IPS DF 19.7 (cell line): ENCODE measurements around the gene GALNT4.

ENCODE experiments used
- DNase-seq: peaks from one replicate; pipeline ENCODE4 v3.0.0-alpha.2; 2013; ENCODE audit warnings: low read depth, low spot score

GALNT4 gene

DNA sequence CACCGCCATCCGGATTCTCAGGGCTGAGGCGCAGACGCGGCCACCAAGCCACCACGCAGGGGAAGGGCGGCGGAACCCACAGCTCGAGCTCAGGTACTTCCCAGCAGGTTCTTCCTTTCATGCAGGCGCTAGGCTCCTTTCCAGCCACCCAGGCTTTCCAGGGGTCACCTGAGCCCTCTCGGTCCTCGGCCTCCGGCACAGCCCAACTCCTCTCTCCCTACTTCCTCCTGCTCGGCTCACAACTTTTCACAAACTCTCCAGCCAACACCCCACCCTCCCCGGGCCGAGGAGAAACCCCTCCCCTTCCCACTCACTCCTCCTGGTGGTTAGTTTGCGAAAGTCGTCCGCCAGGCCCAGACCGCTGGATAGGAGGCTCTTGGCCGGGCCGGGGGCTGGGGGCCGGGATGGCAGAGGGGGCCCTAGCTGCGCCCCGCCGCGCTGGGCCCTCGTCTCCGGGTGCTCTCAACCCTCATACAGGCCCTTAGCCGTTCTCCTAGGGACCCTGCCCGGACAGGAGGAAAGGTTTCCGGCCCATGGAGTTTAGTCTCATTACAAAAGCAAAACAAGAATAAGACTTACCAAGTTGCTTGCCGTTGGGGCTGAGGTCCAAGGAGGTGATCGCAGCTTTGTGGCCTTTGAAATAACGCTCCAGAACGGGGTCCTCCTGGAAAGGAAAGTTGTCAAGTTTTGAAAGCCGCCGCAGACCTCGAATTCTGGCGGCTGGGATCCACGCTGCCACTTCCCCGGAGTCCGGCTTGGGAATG is at the start of gene GALNT4:
Gene GALNT4, minus strand, starts transcription at position 256 of the 764 bp plus-strand sequence. Its CDS starts 247 bp downstream, at position 9.
- no peak for DNase-seq

DNA sequence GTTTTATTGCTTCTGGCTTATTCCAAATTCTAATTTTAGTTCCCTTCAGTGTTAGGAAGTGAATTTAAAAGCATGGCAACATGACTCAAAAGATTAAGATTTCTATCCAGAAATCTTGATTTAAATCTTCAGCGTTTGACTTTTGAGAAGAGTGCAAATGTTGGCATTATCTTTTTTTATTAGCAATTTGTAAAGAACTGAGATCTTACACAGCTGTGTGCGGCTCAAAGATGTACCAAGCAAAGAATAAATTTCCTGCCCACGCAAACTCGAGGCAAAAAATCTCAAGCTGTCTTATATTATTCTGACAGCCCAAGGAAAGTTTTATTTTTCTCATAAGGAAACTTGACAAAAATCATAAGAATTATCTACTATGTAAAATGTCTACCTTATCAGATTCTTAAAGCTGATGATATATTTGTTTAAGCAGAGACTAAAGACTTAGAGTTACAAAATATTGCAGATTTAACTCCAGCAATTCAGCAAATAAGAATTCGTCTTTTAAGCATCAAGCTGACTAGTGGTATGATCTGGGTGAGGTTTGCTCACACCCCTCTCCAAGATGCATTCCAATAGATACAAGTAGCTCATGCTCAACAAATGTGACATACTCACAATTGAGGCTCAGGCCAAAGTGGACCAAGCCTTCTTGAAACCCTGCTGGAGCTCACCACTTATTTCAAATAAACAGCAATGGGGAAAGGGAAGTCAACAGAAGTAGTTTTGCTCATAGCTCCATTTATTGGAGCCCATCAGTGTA is 48.6 kb upstream of the GALNT4 start:
- no peak for DNase-seq

DNA sequence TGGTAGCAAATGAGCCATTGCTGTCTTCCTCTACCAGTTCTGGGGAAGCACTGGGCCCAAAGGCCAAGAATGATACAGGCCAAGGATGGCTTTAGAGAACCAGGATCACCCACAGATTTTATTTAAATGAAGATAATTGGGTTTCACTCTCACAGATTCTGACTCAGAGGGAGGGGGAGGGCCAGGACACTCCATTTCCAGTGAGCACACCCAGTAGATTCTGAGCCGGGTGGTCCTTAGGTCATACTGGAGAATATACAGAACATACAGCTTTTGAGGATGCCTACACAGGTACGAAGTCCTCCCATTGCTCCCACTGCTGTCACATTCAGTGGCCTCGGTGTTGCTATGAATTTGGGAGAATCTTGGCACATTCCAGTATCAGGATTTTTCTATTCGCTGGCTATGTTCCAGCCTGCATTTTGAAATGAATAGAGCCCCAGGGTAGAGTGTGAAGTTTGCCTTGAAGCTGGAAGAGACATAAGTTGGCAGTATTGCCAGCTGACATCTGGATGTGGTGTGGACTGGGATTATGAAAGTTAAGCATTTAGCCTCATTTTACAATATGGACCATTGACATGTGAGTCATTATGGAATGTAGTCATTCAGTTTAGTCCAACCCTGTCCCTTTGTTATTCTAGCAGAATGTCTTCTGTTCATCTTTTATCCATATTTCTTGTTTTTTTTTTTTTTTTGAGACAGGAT is 47.0 kb upstream of the GALNT4 start:
- no peak for DNase-seq

GRCh38 chr12:89568484-89568883 is 43.9 kb upstream of the GALNT4 start:
- no peak for DNase-seq

- DNase-seq: no peak
Observed at GRCh38 chr12:89567691-89568239, 43.2 kb upstream of the GALNT4 start.

- no peak for DNase-seq
Observed at GRCh38 chr12:89566615-89567014, 42.0 kb upstream of the GALNT4 start.

- no peak for DNase-seq
Observed at GRCh38 chr12:89565002-89565401, 40.4 kb upstream of the GALNT4 start.

DNA sequence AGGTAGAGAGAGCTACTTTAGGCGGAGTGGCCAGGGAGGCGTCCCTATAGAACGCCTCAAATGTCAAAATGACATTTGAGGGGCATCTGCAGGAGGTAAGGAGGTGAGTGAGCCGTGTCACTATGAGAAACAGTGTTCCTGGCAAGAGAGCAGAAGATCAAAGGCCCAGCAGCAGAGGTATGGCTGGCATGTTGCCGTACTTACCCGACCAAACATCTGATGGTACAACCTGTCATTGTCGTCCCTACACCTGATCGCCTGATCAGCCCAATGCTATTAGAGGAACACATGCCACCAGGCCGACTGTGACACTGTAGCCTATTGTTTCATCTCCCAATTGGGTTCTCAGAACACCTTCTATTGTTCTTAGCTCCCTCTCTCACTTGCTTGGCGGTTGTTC is 35.2 kb upstream of the GALNT4 start:
- DNase-seq: no peak

DNA sequence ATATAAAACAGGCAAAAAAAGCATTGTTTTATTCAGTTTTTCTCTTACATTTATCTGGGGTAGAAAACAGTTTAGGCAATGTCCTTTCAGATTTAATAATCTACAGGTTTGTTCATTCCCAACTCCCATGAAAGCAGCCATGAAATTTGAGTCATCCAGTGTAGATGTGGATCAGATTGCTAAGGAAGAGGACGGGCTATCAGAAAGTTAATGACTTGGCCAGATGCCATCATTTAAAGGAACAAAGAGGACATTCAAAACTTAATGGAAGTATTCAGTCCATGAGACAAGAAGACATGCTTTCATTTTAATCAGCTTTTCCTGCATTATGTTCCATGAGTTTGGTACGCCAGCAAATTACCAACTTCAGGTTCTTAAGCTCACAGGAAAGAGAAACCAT is 32.4 kb upstream of the GALNT4 start:
- no peak for DNase-seq

GRCh38 chr12:89552376-89552775 is 27.8 kb upstream of the GALNT4 start:
- no peak for DNase-seq

GRCh38 chr12:89551747-89552146 is 27.2 kb upstream of the GALNT4 start:
- DNase-seq: no peak

DNA sequence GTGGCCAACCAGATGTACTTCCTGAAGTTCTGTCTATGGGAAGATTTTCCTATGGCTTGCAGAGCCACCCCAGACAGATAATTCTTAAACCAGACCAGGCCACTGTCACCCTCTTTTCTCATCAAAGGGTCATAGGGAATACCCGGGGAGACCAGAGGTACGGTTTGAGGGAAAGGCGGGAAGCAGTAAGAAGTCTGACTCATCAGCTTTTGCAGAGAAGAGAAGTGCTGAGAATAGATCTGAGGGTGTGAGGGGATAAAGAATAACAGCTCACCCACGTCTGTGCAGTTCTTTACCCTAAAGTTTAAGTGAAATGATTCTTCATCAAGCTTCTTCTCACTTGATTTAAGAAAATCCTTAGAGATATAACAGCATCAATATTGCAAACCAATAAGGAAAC is 22.5 kb upstream of the GALNT4 start:
- no peak for DNase-seq

DNA sequence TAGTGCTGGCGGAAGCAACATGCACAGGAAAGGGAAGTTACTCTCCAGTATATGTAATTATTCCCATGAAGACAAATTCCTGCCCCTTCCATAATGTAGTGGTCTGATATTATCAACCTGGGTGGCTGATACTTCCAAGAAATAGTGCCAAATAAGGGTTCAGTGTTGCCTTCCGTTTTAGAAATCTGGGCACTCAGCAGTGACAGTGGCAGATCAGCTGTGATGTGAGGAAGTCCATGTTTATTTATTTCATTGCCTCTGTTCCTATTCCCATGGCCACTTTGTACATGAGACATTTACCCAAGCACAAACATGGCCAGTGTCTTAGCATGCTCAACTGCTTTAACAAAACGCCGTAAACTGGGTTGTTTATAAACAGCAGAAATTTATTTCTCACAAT is 21.6 kb upstream of the GALNT4 start:
- DNase-seq: no peak

DNA sequence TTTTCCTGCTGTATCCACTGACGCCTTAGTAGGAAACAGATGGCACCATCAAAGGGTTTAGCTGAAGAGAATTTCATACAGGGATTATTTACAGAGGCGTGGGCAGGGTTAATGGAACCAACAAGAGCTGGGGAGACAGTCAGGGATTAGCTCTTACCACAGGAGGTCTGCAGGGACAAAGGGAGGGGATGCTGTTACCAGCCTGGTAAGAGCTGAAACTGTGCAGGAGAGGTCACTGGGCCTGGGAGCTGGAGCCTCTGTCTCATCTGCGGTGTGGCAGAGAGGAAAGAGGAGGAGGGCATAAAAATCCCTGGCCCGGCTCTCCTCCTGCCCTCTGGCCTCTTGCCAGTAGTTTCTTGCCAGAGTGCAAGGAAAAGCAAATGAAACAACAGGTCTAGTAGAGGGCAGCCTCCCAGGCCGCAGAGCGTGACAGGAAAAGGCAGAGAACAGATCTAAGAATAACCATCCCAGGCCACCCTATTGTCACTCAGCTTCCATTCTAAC is 20.1 kb upstream of the GALNT4 start:
- no peak for DNase-seq

GRCh38 chr12:89544022-89544421 is 19.4 kb upstream of the GALNT4 start:
- DNase-seq: no peak

DNA sequence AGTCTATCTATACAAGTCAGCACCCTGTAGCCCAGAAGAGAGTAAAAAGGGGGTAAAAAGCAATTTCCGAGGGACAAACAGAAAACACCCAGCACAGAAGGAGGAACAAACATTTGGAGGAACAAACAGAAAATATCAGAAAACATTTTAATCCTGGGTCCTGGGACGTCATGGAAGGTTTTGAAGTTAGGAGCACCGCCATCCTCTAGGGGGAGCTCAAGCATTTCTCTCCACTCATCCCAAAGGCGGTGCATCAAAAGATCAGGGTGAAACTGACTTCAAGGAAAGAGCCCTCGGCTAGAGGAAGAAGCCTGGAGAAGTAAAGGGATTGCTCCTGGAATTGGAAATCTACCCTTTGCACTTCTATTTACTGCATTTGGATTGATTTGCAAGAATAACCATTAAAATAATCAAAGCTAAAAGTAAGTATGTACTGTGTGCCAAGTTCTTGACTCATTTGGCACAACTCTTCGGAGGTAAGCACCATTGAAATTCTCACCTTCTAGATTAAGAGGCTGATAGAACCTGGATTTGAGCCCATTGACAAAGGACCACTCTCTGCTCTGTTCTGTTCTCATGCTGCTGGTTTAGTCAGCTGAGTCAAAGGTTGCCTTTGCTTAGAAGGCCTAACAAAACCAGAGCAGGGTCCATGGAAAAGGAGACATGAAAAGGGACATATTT is 18.5 kb upstream of the GALNT4 start:
- no peak for DNase-seq

DNA sequence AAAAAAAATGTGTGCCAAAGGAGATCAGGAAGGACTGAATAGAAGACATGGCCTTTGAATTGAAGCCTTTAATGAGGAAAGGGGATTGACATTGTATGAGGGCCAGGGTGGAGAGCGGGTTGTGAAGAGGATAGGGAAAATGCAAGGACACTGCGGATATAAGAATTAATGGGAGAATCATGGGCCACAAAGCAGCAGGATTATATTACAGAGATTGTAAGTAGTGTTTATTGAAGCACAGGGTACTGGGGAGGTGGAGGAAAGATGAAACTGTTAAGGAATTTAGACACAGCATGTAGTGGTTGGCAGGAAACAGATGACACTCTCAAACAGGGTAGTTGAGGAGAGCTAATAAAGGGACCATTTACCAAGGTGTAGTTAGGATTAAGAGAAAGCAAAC is 17.6 kb upstream of the GALNT4 start:
- no peak for DNase-seq

DNA sequence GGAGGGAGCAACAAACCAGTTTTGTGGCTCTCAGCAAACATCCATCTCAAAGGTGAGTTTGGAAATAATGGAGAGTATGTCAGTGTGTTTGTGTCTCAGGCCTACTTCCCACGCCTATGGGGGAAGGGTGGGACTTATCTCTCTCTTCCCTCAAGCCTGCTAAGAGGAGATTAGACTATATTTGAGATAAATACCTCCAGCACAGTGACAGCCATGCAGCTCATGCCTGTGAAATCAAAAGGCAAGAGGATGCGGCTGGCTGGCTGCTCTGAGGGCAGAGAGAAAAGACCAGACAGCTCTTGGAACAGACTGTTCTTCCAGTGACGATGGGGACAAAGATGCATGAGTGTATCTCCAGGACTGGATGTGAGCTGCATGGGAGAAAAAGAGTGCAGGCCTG is 16.0 kb upstream of the GALNT4 start:
- no peak for DNase-seq

- no peak for DNase-seq
Observed at GRCh38 chr12:89539426-89540223, 15.0 kb upstream of the GALNT4 start.

DNA sequence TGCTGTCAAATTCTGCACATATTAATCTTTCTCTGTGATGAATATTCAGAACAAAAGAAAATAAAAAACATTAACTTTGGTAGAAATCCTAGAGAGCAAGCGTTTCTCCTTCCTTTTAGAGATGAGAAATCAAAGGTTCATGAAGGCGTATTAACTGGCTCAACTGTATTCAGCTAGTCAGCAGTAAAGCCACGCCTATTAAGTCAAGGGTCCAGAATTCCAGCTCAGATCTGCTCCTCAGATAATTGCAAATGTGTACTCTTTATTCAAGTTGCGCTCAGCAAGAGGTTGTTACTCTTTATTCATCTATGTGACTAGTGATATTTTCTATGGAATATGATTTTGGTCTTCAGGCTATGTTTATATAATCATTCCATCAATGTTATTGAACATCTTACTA is 14.3 kb upstream of the GALNT4 start:
- DNase-seq: no peak

GRCh38 chr12:89537389-89537788 is 12.8 kb upstream of the GALNT4 start:
- no peak for DNase-seq
